HG03196 (cell line): Measurements from ENCODE around the gene CACUL1.
"Not testable (repeated sequence)": the region's sequence is repeated elsewhere in the genome, so short reads cannot be mapped to it uniquely, and the experiment has no call there.

ENCODE experiments used
- ATAC-seq: cut with Tn5 transposase; IDR thresholded peaks from one replicate; pipeline ENCODE4 v1.9.1; 2021; ENCODE audit not compliant: unreplicated experiment

Gene CACUL1

DNA sequence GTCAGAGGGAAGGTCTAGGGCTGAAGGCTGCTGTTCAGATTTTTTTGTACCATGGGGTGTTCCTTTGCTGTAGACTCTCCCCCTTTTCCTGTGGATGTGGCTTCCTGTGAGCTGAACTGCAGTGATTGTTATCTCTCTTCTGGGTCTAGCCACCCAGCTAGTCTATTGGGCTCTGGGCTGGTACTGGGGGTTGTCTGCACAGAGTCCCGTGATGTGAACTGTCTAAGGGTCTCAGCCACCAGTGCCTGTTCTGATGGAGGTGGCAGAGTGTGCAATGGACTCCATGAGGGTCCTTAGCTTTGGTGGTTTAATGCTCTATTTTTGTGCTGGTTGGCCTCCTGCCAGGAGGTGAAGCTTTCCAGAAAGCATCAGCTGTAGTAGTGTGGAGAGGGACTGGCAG lies 96.6 kb downstream of the CACUL1 start:
- not testable (repeated sequence) for ATAC-seq

DNA sequence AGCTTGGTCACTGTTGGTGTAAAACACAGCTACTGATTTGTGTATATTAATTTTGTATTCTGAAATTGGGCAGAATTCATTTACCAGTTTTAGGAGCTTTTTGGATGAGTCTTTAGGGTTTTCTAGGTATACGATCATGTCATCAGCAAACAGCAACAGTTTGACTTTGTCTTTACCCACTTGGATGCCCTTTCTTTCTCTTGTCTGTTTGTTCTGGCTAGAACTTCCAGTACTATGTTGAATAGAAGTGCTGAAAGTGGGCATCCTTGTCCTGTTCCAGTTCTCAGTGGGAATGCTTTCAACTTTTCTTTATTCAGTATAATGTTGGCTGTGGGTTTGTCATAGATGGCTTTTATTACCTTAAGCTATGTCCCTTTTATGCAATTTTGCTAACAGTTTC lies 109.5 kb downstream of the CACUL1 start:
- not testable (repeated sequence) for ATAC-seq

DNA sequence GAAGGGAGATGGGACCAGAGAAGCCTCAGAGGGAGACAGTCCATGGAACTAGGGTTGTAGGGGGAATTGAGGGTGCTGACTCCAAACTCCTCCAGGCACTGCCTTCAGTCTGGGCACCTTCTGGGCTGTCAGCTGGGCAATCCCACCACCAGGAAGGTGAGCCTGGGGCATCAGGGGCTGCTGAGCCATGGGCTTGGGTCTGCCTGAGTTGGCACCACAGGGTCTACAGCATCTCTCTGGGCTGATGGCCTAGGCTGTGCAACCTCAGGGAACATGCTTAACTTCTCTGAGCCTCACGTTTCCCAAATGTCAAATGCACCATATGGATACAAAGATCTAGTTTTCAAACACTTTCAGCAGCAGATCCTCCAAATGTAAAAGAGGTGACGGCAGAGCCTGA lies 112.5 kb downstream of the CACUL1 start:
- ATAC-seq: no peak

DNA sequence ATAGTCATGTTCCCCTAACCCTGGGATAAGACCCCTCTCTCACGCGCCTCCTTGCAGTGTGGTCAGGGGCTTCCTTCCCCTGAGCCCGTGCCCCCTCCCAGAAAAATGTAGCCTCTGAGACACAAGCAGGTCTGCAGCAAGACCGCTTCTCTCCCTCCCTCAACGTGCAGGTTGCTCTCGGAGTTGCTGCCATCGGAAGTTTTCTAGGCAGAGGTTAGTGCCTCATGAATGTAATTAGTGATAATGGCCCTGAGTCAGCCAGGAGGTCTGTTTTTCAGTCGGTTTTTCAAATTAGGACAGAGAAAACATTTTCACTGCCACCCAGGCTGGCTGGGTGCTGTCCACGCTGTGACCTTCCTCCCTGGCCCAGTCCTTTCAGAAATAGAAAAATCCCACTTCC lies 116.1 kb downstream of the CACUL1 start:
- ATAC-seq: no peak

DNA sequence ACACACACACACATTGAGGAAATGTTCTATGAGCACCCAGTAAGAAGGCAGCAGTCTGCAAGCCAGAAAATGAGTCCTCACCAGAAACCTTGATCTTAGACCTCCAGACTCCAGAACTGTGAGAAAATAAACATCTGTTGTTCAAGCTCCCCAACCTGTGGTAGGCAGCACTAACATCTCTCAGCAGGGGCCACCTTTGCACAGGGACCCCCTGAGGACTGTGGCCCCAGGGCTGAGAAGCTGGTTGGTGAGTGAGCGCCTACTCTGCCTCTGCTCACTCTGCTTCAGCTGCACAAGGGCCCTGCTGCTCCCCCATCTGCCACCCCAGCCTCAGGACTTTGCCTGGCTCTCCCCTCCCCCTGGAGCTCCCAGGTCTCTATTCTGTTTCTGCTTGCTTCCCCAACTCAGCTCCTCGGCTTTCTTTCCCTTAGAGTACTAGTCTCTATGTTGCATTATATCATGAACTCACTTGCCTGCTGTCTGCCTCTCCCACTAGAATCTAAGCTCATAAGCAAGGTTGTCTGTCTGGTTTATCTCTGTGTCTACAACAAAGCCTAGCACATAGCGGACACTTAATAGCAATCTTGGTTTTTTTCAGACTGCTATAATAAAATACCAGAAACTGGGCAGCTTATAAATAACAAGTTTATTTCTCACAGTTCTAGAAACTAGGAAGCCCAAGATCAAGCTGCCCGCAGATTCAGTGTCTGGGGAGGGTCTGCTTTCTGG lies 118.9 kb downstream of the CACUL1 start:
- no peak for ATAC-seq

DNA sequence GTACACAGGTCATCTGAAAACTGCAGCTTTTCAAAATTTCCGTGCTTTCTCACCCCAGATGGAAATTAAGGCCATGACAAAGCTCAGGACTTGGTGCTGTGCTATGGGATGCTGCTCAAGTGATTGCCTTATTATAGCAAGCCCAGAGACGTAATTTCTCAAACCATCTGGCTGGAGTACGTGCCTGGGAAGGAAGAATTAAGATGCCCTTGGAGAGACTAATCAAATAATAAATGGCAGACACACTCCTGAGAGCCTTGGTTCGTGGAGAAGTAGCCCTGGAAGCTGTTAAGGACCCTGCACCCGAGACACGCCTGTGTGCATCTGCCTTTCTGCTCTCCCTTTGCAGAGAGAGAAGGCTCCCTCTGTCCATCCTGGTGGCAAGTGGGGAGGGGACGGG lies 121.0 kb downstream of the CACUL1 start:
- no peak for ATAC-seq

DNA sequence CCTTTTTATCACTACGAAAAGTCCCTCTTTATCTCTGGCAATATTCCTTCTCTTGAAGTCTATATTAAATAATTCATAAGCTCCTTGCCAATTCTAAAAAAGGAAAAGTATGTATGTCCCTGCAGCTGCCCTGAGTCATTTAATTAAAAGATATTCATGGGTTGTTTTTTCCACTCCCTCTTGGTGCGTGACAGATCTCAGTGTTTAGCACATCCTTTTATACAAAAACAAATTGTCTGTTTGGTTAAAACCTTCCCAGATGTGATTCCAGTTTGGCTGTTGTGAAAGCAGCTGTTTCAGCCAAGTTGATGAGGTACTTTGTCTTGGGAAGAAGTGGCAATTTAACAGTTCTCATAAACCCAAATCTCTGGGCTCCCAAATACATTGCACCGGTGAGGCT lies 125.6 kb downstream of the CACUL1 start:
- no peak for ATAC-seq

DNA sequence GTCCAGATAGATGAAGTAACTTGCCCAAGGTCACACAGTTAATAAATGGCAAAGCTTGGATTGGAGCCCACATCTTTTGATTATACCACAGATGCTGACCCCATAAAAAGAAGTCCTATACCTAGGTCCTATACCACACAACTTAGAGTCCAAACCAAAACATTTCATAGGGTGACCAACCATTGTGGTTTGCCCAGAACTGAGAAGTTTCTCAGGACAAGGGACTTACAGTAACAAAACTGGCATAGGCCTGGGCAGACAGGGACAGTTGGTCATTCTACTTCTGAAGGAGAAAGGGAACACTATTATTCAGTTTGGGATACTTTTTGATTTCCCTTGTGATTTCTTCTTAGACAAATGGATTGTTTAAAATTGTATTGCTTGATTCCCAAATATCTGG lies 126.4 kb downstream of the CACUL1 start:
- no peak for ATAC-seq

DNA sequence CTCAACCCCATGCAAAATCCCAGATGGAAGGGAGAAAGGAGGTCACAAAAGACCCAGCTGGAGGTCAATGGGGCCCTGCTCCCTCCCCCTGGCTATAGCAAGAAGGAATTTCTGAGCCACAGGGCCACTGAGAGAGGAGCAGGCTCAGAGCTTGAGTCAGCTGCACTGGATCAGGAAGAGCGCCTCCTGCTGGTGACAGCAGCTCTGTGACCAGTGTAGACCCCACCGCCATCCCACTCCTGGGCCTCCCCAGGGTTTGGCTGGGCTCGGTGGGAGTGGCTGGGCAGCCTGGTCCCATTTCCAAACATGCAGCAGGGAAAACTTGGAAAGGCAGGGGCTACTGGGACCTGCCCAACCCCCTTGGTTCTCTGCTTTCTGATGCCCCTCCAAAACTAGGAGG lies 127.8 kb downstream of the CACUL1 start:
- ATAC-seq: no peak
